ENCODE measurements around the gene CUEDC1. TPM values are rescaled to one million over a fixed set of nuclear protein-coding genes. Genes with fewer than 3 reads are reported as not detected.
A peak's percentile ranks its signal among the peaks of the same experiment; 100 is the strongest.

The CUEDC1 gene
- total and polyA plus RNA-seq, 2 of the 4 experiments (the other 2 are of a cell fraction): 4.1 to 21.2 TPM

- TF ChIP-seq USF2 (IDR thresholded peaks at IDR 0.05; ENCODE audit: low read depth, low read length) (no peak), BHLHE40 (IDR thresholded peaks at IDR 0.05; ENCODE audit: low read depth, low read length) (no peak), CHD1 (IDR thresholded peaks at IDR 0.05; ENCODE audit: low read depth, low read length) (no peak), MAFK (IDR thresholded peaks at IDR 0.05; ENCODE audit: low read depth, low read length) (no peak)
Measured at GRCh38 chr17:57955183-57955931, at the start of gene CUEDC1 (continued).

GRCh38 chr17:58004060-58004459 is 48.8 kb upstream of the CUEDC1 start:
- intact Hi-C loops (cut with micrococcal nuclease): no loop called here

More at GRCh38 chr17:58004060-58004459, 48.8 kb upstream of the CUEDC1 start:
- DNase-seq (no peak), ATAC-seq (ENCODE audit: low read depth) (no peak)
- H4K8ac ChIP-seq (ENCODE audit: low read depth in 2 of 2, low read length in 2 of 2): no peak overlapping the region
- in situ Hi-C loops (cut with MboI; ENCODE audit: low sequenced_read_pairs) (loop anchor here (10.0 kb wide), 2 partner anchors 111 to 879 kb away; no protein-coding TSS in a partner anchor), dilution Hi-C loops (cut with HindIII; ENCODE audit: low sequenced_read_pairs, unreplicated experiment) (no loop called here)
- H3K56ac ChIP-seq (ENCODE audit: extremely low read depth, insufficient read depth, low read length): no peak overlapping the region
- no peak overlapping the region for H2BK120ac ChIP-seq (ENCODE audit: low read depth, low read length)
- no peak overlapping the region for H4K91ac ChIP-seq (ENCODE audit: insufficient read depth, low read depth, low read length)
- no TSS peak for BruUV-seq (replicated peaks)
- WGBS, 2 experiments (ENCODE audit: extremely low coverage in 2 of 2, insufficient read length in 1 of 2): no CpG with 5 or more reads among the region's 3 CpGs
- peaks cover 63% of the 10 kb centered on the region for H4K20me1 ChIP-seq (ENCODE audit: insufficient read depth, low read length)
- no peak overlapping the region for H2AK9ac ChIP-seq (replicated peaks; ENCODE audit: low read depth, low read length, poor library complexity)
- H4K5ac ChIP-seq (ENCODE audit: low read depth, low read length): no peak overlapping the region
- H3K4ac ChIP-seq (ENCODE audit: low read depth, low read length): no peak overlapping the region
- H3K79me1 ChIP-seq (ENCODE audit: low read depth in 1 of 2, low read length in 2 of 2): peaks cover 4 to 39% of the 10 kb centered on the region in 2 experiments; a peak in 3 of 4 replicates
- H3K23ac ChIP-seq (ENCODE audit: low read depth, low read length): no peak overlapping the region
- peaks cover 20% of the 10 kb centered on the region for H3K36me3 ChIP-seq (ENCODE audit: control insufficient read depth, insufficient read depth, low read length)
- CTCF ChIA-PET: no interaction called here
- H3K4me1 ChIP-seq (ENCODE audit: control insufficient read depth, insufficient read depth, low read length): 0 out of 2 replicates have a peak, but pooled peaks cover 2% of the 10 kb centered on the region
- H3K27ac ChIP-seq (ENCODE audit: insufficient read depth, low read length): no peak overlapping the region
- H2BK15ac ChIP-seq (ENCODE audit: low read depth, low read length): no peak overlapping the region
- H3K4me2 ChIP-seq (ENCODE audit: low read depth, low read length): no peak overlapping the region
- TF ChIP-seq BHLHE40 (IDR thresholded peaks at IDR 0.05; ENCODE audit: low read depth, low read length) (no peak), MAFK (IDR thresholded peaks at IDR 0.05; ENCODE audit: low read depth, low read length) (no peak), CEBPB (IDR thresholded peaks at IDR 0.05; ENCODE audit: low read depth, low read length) (peak; percentile 76), RAD21 (IDR thresholded peaks at IDR 0.05; ENCODE audit: low read length) (no peak)
- no peak overlapping the region for H2BK20ac ChIP-seq (ENCODE audit: low read depth, low read length)
- no peak overlapping the region for H2BK5ac ChIP-seq (ENCODE audit: low read depth, low read length, poor library complexity, severe bottlenecking)
- no peak overlapping the region for H3K18ac ChIP-seq (ENCODE audit: low read depth, low read length)
- H3K9me1 ChIP-seq (ENCODE audit: insufficient read depth, low read length): no peaks in the 10 kb centered on the region
- H2AFZ ChIP-seq (replicated peaks; ENCODE audit: low read length, poor library complexity): no peak overlapping the region
- H3K4me3 ChIP-seq (ENCODE audit: insufficient read depth, low read depth, low read length): no peak overlapping the region
- no peak overlapping the region for H2AK5ac ChIP-seq (ENCODE audit: low read depth, low read length)
- H3K14ac ChIP-seq (replicated peaks; ENCODE audit: low read depth, low read length): no peak overlapping the region
- no peak overlapping the region for H3K9ac ChIP-seq (ENCODE audit: low read depth, low read length)
- H3K9me3 ChIP-seq (ENCODE audit: control insufficient read depth, insufficient read depth, low read length): no peaks in the 10 kb centered on the region
- POLR2A ChIA-PET (ENCODE audit: unreplicated experiment): no interaction called here
- no peaks in the 10 kb centered on the region for H3K27me3 ChIP-seq (ENCODE audit: control insufficient read depth, insufficient read depth, low read length)

All from IMR-90 (cell line).